HepG2 (cell line): ENCODE data around the gene CHD2. TPM values are rescaled to one million over a fixed set of nuclear protein-coding genes. Genes with fewer than 3 reads are reported as not detected.

Source experiments
- ARID5B ChIP-seq: IDR thresholded peaks from 2 replicates; pipeline ENCODE4 v1.4.0; 2020; ENCODE audit warnings: mild to moderate bottlenecking, missing genetic modification reagents
- BCLAF1 ChIP-seq: fragments of 450-650 bp; IDR thresholded peaks from 2 replicates; pipeline ENCODE4 v1.6.1; 2017; ENCODE audit warnings: mild to moderate bottlenecking
- CHD2 ChIP-seq: IDR thresholded peaks from 2 replicates; pipeline ENCODE4 v1.6.1; 2011; ENCODE audit warnings: low read depth, low read length, improper control_type of control experiment
- ETS1 ChIP-seq: sonication (generic); formaldehyde crosslinking; IDR thresholded peaks from 2 replicates; pipeline ENCODE4 v1.4.0; 2020; ENCODE audit warnings: missing genetic modification reagents
- HOXD1 ChIP-seq: sonication (generic); formaldehyde crosslinking; IDR thresholded peaks from 2 replicates; pipeline ENCODE4 v1.5.0; 2020; ENCODE audit warnings: missing genetic modification reagents
- JUN ChIP-seq: sonication (generic); formaldehyde crosslinking; IDR thresholded peaks from 2 replicates; pipeline ENCODE4 v1.4.0; 2020; ENCODE audit warnings: mild to moderate bottlenecking, missing genetic modification reagents
- MAFG ChIP-seq: sonication (generic); formaldehyde crosslinking; IDR thresholded peaks from 2 replicates; pipeline ENCODE4 v1.5.1; 2020; ENCODE audit warnings: mild to moderate bottlenecking, missing genetic modification reagents
- MED1 ChIP-seq: sonication (generic); formaldehyde crosslinking; IDR thresholded peaks from 2 replicates; pipeline ENCODE4 v1.4.0; 2020; ENCODE audit warnings: missing genetic modification reagents
- MEIS1 ChIP-seq: sonication (generic); formaldehyde crosslinking; IDR thresholded peaks from 2 replicates; pipeline ENCODE4 v1.9.0; 2021; ENCODE audit warnings: mild to moderate bottlenecking, missing genetic modification reagents, moderate library complexity, borderline replicate concordance
- NBN ChIP-seq: fragments of 450-650 bp; conservative IDR thresholded peaks from 2 replicates; pipeline ENCODE4 v1.6.1; 2017
- NCOR1 ChIP-seq: fragments of 200-600 bp; sonication (generic); IDR thresholded peaks from 2 replicates; pipeline ENCODE4 v1.7.0; 2017; ENCODE audit warnings: antibody characterized with exemption, low read length, borderline replicate concordance
- SRY ChIP-seq: sonication (generic); formaldehyde crosslinking; IDR thresholded peaks from 2 replicates; pipeline ENCODE4 v1.8.0; 2022; ENCODE audit warnings: mild to moderate bottlenecking, missing genetic modification reagents
- STAG1 ChIP-seq: sonication (generic); formaldehyde crosslinking; IDR thresholded peaks from 2 replicates; pipeline ENCODE4 v1.4.0; 2020; ENCODE audit warnings: missing genetic modification reagents
- ZNF251 ChIP-seq: sonication (generic); formaldehyde crosslinking; IDR thresholded peaks from 2 replicates; pipeline ENCODE4 v1.9.0; 2021; ENCODE audit warnings: mild to moderate bottlenecking, missing genetic modification reagents
- ZNF44 ChIP-seq: sonication (generic); formaldehyde crosslinking; IDR thresholded peaks from 2 replicates; pipeline ENCODE4 v1.5.1; 2020; ENCODE audit warnings: mild to moderate bottlenecking, missing genetic modification reagents
- ZNF512B ChIP-seq: sonication (generic); formaldehyde crosslinking; IDR thresholded peaks from 2 replicates; pipeline ENCODE4 v1.5.1; 2020; ENCODE audit warnings: missing genetic modification reagents, mild to moderate bottlenecking, borderline replicate concordance
- ZNF580 ChIP-seq: IDR thresholded peaks from 2 replicates; pipeline ENCODE4 v1.6.1; 2016; ENCODE audit warnings: low read depth, borderline replicate concordance
- ZNF724P ChIP-seq: sonication (generic); formaldehyde crosslinking; IDR thresholded peaks from 2 replicates; pipeline ENCODE4 v1.8.0; 2022; ENCODE audit warnings: missing genetic modification reagents, borderline replicate concordance
- polyA plus RNA-seq, 8 experiments: library from polyadenylated mRNA; depleted of rRNA in 3 of 8; stranded (reverse) in 7 of 8; unstranded in 1 of 8; fragments of >200 nt; fragmentation: Illumina TruSeq in 4 of 8; extraction: Trizol in 4 of 8; gene quantifications; 2 replicates each; pipeline versions ENCODE4 v1.2.1 to v1.2.3, GENCODE V29; 2011 to 2016; ENCODE audit warnings: low read depth in 4 of 8, missing spikeins in 1 of 8, mixed read lengths in 1 of 8; ENCODE audit not compliant: insufficient read depth in 1 of 8
- total RNA-seq, 5 experiments: library from RNA; depleted of rRNA; stranded (reverse); fragments of >200 nt; fragmentation: Illumina TruSeq; extraction: Trizol; gene quantifications; 2 replicates each; pipeline ENCODE4 v1.2.3, GENCODE V29; 2016; ENCODE audit warnings: low read depth in 1 of 5

The CHD2 gene
- total and polyA plus RNA-seq, 2 of the 13 experiments (the other 11 are each of a cell fraction or from before 2014, with no cell fraction given) = 54.0 to 54.1 TPM

GRCh38 chr15:92881802-92882696, 18.1 kb upstream of the CHD2 start (continued):
- no peak for TF ChIP-seq NBN
- no peak for TF ChIP-seq MEIS1 (CRISPR knock-in tag)
- no peak for TF ChIP-seq ZNF512B
- TF ChIP-seq SRY = no peak
- TF ChIP-seq ZNF724P (CRISPR knock-in tag) = no peak
- peak; percentile 36; the same call in 1 of the 2 replicates for TF ChIP-seq NCOR1
- TF ChIP-seq MAFG (CRISPR knock-in tag) = no peak
- peak; percentile 22 for TF ChIP-seq MED1 (CRISPR knock-in tag)
- no peak for TF ChIP-seq STAG1 (CRISPR knock-in tag)
- 0 out of 2 replicates have a peak, but pooled peaks have one; percentile 49 for TF ChIP-seq ZNF580 (CRISPR knock-in tag)
- no peak for TF ChIP-seq ETS1 (CRISPR knock-in tag)
- TF ChIP-seq JUN (CRISPR knock-in tag) = no peak
- 0 out of 2 replicates have a peak, but pooled peaks have one; percentile 14 for TF ChIP-seq ARID5B (CRISPR knock-in tag)
- TF ChIP-seq ZNF44 (CRISPR knock-in tag) = no peak; the same call in 1 of the 2 replicates
- TF ChIP-seq BCLAF1 = no peak
- no peak for TF ChIP-seq ZNF251 (CRISPR knock-in tag)
- TF ChIP-seq HOXD1 = 0 out of 2 replicates have a peak, but pooled peaks have one; percentile 49
- peak; percentile 48; the same call in 1 of the 2 replicates for TF ChIP-seq CHD2
